Progenitor cell of endocrine pancreas (in vitro differentiated cells): Measurements from ENCODE around the gene UPF3A. TPM values are rescaled to one million over a fixed set of nuclear protein-coding genes. Genes with fewer than 3 reads are reported as not detected.

Experiments used
- DNase-seq: peaks from one replicate; pipeline ENCODE4 v3.0.0; 2021; ENCODE audit warnings: low spot score; ENCODE audit not compliant: unreplicated experiment
- H3K27ac Mint-ChIP-seq: 2 replicates; pipeline ENCODE4 v1.8.0; 2021; ENCODE audit warnings: mild to moderate bottlenecking, moderate library complexity, mixed read lengths
- H3K27me3 Mint-ChIP-seq: 2 replicates; pipeline ENCODE4 v1.8.0; 2021; ENCODE audit warnings: mixed read lengths
- H3K36me3 Mint-ChIP-seq: 2 replicates; pipeline ENCODE4 v1.8.0; 2022; ENCODE audit warnings: mixed read lengths; ENCODE audit not compliant: insufficient read depth
- H3K4me1 Mint-ChIP-seq: 2 replicates; pipeline ENCODE4 v1.8.0; 2021; ENCODE audit warnings: low read depth, mixed read lengths
- H3K4me3 Mint-ChIP-seq: 2 replicates; pipeline ENCODE4 v1.8.0; 2021; ENCODE audit warnings: low read depth, mild to moderate bottlenecking, moderate library complexity, mixed read lengths
- H3K9me3 Mint-ChIP-seq: 2 replicates; pipeline ENCODE4 v1.8.0; 2021; ENCODE audit warnings: low read depth, mixed read lengths
- total RNA-seq: library from RNA; stranded (reverse); gene quantifications from 2 replicates; pipeline ENCODE4 v1.2.1, GENCODE V29; 2021
- TF ChIP-seq, protein P1 (sequence below): fragments of 200-600 bp; sonication (generic); IDR thresholded peaks from one replicate; pipeline ENCODE4 v1.5.0; 2021; ENCODE audit warnings: antibody characterized with exemption, mild to moderate bottlenecking; ENCODE audit not compliant: unreplicated experiment

Gene UPF3A
- total RNA-seq, 1 donor from 2014 or later: 149 TPM

DNA sequence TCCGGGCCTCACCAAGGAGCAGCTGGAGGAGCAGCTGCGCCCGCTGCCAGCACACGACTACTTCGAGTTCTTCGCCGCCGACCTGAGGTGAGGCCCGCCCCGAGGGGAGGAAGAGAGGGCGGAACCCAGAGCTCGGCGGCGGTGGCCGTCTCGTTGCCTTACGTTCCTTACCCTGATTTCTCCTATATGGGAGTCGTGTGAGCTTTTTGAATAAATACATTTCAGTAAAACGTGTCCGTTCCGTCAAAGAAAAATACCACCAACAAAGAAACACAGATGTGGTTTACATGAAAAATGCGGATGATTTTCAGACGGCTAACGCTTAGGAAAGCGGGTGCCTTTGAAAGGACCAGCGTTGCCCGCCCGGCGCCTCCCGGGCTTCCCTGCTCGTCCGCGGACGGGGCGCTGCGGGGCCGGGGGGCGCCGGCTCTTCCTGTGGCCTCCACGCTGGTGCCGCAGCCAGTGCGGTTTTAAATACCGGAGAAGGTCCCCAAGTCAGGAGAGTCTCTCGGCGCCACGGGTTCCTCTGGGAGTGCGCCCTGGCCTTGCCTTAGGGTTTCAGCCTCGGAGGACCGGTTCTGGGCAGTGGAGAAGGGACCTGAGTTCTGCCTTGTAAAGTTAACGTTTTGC is 755 bp downstream of the UPF3A start:
- TF ChIP-seq, protein P1, sequence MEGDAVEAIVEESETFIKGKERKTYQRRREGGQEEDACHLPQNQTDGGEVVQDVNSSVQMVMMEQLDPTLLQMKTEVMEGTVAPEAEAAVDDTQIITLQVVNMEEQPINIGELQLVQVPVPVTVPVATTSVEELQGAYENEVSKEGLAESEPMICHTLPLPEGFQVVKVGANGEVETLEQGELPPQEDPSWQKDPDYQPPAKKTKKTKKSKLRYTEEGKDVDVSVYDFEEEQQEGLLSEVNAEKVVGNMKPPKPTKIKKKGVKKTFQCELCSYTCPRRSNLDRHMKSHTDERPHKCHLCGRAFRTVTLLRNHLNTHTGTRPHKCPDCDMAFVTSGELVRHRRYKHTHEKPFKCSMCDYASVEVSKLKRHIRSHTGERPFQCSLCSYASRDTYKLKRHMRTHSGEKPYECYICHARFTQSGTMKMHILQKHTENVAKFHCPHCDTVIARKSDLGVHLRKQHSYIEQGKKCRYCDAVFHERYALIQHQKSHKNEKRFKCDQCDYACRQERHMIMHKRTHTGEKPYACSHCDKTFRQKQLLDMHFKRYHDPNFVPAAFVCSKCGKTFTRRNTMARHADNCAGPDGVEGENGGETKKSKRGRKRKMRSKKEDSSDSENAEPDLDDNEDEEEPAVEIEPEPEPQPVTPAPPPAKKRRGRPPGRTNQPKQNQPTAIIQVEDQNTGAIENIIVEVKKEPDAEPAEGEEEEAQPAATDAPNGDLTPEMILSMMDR: no peak
- peaks cover 31% of the 10 kb centered on the region for H3K4me1 Mint-ChIP-seq
- peak; percentile 21 for DNase-seq
- no peaks in the 10 kb centered on the region for H3K9me3 Mint-ChIP-seq
- no peaks in the 10 kb centered on the region for H3K27me3 Mint-ChIP-seq
- peaks cover 23% of the 10 kb centered on the region for H3K36me3 Mint-ChIP-seq
- peak overlapping the region; percentile 82 for H3K4me3 Mint-ChIP-seq
- peak overlapping the region; percentile 94 for H3K27ac Mint-ChIP-seq

DNA sequence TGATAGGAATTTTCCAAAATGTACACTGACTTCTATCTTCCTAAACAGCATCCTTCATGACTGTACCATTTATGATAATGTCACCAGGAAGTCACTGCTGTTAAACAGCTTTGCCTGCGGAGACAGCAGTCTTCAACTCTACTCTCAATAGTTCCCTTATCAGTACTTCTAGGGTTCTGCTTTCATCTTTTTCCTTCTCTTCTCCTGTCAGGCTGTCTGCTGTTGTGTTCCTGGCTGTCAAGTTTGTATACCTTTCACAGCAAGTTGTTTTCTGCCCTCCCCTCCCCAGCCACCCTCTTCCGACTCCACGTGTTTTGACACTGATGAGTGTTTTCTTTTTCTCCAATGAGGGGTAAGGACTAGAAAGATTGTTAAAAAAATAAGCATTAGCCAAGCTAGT is 2.2 kb downstream of the UPF3A start:
- no peak for DNase-seq
- TF ChIP-seq, protein P1: no peak
- Mint-ChIP-seq H3K4me3 (peak overlapping the region; percentile 65), H3K27me3 (no peaks in the 10 kb centered on the region), H3K4me1 (peaks cover 24% of the 10 kb centered on the region), H3K36me3 (peaks cover 27% of the 10 kb centered on the region), H3K27ac (no peak overlapping the region), H3K9me3 (no peaks in the 10 kb centered on the region)

DNA sequence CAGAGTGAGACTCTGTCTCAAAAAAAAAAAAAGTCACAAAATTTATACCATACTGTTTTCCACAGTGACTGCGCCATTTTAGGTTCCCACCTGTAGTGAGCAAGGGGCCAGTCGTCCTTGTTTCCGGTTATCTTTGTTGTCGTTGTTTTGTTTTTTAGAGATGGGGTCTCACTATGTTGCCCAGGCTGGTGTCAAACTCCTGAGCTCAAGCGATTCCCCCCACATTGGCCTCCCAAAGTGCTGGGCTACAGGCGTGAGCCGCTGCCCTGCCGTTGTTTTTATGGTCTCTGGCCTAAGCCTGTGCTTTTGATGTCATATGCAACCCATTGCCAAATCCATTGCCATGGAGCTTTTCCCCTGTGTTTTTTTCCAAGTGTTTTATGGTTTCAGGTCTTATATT is 3.3 kb downstream of the UPF3A start:
- H3K4me1 Mint-ChIP-seq: peaks cover 22% of the 10 kb centered on the region
- TF ChIP-seq, protein P1: no peak
- peaks cover 31% of the 10 kb centered on the region for H3K36me3 Mint-ChIP-seq
- H3K27ac Mint-ChIP-seq: peak overlapping the region; percentile 71
- DNase-seq: no peak
- H3K9me3 Mint-ChIP-seq: no peaks in the 10 kb centered on the region
- no peak overlapping the region for H3K4me3 Mint-ChIP-seq
- no peaks in the 10 kb centered on the region for H3K27me3 Mint-ChIP-seq

DNA sequence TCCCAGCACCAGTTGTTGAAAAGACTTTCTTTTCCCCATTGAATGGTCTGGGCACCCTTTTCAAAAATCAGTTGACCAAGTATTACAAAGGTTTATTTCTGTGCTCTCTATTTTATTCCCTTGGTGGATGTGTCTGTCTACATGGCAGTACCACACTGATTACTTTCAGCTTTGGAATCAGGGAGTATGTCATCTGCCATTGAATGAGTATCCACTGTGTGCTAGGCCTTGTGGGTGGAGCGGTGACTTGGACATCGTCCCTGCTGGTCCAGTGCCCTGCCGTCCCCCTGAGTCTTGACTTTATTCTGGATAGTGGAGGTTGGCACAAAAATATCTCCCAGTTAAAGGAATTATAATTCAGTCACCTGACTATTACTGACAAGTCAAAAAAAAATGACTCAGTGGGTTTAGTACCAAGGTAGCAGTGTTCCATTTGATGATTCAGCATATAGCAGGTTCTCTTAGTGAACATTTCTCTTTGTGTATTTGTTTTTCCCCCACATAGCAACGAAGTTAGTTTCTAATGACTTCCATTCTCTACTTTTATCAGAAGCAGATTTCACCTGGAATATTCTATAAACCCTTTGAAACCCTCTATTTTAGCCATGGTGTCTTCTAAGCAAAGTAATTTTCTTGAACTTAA is 3.9 kb downstream of the UPF3A start:
- H3K9me3 Mint-ChIP-seq: no peaks in the 10 kb centered on the region
- H3K36me3 Mint-ChIP-seq: peaks cover 31% of the 10 kb centered on the region
- H3K27me3 Mint-ChIP-seq: no peaks in the 10 kb centered on the region
- DNase-seq: no peak
- H3K4me1 Mint-ChIP-seq: peaks cover 17% of the 10 kb centered on the region
- no peak overlapping the region for H3K4me3 Mint-ChIP-seq
- TF ChIP-seq, protein P1: no peak
- peak overlapping the region; percentile 20 for H3K27ac Mint-ChIP-seq

DNA sequence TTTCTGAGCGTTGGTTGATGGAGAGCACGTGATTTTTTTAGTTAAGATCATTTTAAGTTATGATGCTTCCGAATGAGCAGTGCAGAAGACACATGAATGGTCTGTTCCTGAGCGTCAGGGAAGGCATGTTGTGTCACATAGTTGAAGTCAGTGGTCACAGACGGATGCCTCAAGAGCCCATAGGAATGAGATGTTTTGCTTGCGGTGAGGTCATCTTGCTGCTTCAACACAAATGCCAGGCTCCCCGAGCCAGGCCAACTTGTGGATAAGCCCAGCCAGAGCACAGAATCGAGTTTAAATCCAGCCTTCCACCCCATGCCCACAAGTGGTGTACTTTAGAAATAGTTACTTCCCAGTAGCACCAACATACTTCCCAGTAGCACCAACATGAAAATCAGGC is 5.4 kb downstream of the UPF3A start:
- no peaks in the 10 kb centered on the region for H3K27me3 Mint-ChIP-seq
- peaks cover 11% of the 10 kb centered on the region for H3K4me1 Mint-ChIP-seq
- H3K36me3 Mint-ChIP-seq: peaks cover 35% of the 10 kb centered on the region
- no peak overlapping the region for H3K4me3 Mint-ChIP-seq
- no peak for DNase-seq
- no peaks in the 10 kb centered on the region for H3K9me3 Mint-ChIP-seq
- TF ChIP-seq, protein P1: no peak
- H3K27ac Mint-ChIP-seq: no peak overlapping the region
